Testis (tissue), 3 donors: ENCODE results near the gene ARHGDIG. TPM values are rescaled to one million over a fixed set of nuclear protein-coding genes. Genes with fewer than 3 reads are reported as not detected.

Source experiments
- DNase-seq: peaks from one replicate; pipeline ENCODE4 v3.0.0-alpha.2; 2019
- H3K27ac ChIP-seq, 2 donors: fragments of 200-600 bp; sonication (generic); one replicate each; pipeline ENCODE4 v1.5.1; 2019
- H3K27me3 ChIP-seq: fragments of 200-600 bp; sonication (generic); one replicate; pipeline ENCODE4 v1.5.1; 2019
- H3K36me3 ChIP-seq: fragments of 200-600 bp; sonication (generic); one replicate; pipeline ENCODE4 v1.5.1; 2017; ENCODE audit warnings: low read depth; ENCODE audit errors: missing control alignments
- H3K4me1 ChIP-seq: fragments of 200-600 bp; sonication (generic); one replicate; pipeline ENCODE4 v1.5.1; 2019
- H3K4me3 ChIP-seq, 2 donors: fragments of 200-600 bp; sonication (generic); one replicate each; pipeline ENCODE4 v1.5.1; 2017 to 2019
- H3K9me3 ChIP-seq: fragments of 200-600 bp; sonication (generic); one replicate; pipeline ENCODE4 v1.5.1; 2017
- CTCF ChIP-seq, 3 experiments: fragments of 450-650 bp in 2 of 3; fragments of 200-600 bp in 1 of 3; sonication (generic) in 1 of 3; IDR thresholded peaks; one replicate each; pipeline ENCODE4 v1.5.1; 2016 to 2019; ENCODE audit warnings: antibody characterized with exemption in 3 of 3, mild to moderate bottlenecking in 2 of 3, moderate library complexity in 1 of 3
- POLR2A ChIP-seq: fragments of 450-650 bp; IDR thresholded peaks from one replicate; pipeline ENCODE4 v1.6.1; 2017; ENCODE audit warnings: antibody characterized with exemption, mild to moderate bottlenecking, moderate library complexity
- WGBS, 2 donors: methylation state at CpG; one replicate each; pipeline ENCODE4 v1.1.5; 2018; 5-methylcytosine and 5-hydroxymethylcytosine counted together
- intact Hi-C: fragments of 100-400 bp; cut with DNase I; formaldehyde crosslinking; loops from one replicate; pipeline ENCODE4 v1.15.1; 2023; ENCODE audit warnings: low total_unique reads
- polyA plus RNA-seq: library from polyadenylated mRNA; stranded (reverse); fragments of 350-450 nt; fragmentation: Illumina TruSeq; extraction: RNeasy Lipid Tissue Mini Kit (QIAGEN cat#74804); gene quantifications from one replicate; pipeline ENCODE4 v1.2.3, GENCODE V29; 2014; ENCODE audit warnings: low read depth, low replicate concordance; ENCODE audit not compliant: insufficient read depth
- total RNA-seq, 2 donors: library from RNA; depleted of rRNA; stranded (reverse); fragments of >200 nt; gene quantifications; one replicate each; pipeline ENCODE4 v1.2.3, GENCODE V29; 2016

The ARHGDIG gene
- total and polyA plus RNA-seq, 3 donors from 2014 or later, result 2.9 to 7.7 (median 6.6) TPM

- H3K4me1 ChIP-seq, result no peaks in the 10 kb centered on the region
- no peaks in the 10 kb centered on the region for H3K27me3 ChIP-seq
- no peaks in the 10 kb centered on the region for H3K36me3 ChIP-seq
- H3K27ac ChIP-seq, result no peak overlapping the region
- intact Hi-C loops, result no loop called here
- DNase-seq, result no peak
- 28 to 80% methylated on average over 5 to 7 of the region's 7 CpGs for WGBS, 2 donors
- no peak overlapping the region for H3K4me3 ChIP-seq
- H3K9me3 ChIP-seq, result no peaks in the 10 kb centered on the region
- TF ChIP-seq CTCF (IDR thresholded peaks at IDR 0.05), result no peak
- no peak for TF ChIP-seq POLR2A
These were observed 860 bp upstream of the ARHGDIG start for GRCh38 chr16:279531-279930.

GRCh38 chr16:280005-280460 is 358 bp upstream of the ARHGDIG start:
- 6% methylated on average over 47 of the region's 47 CpGs; no CpG with 5 or more reads in 1 of the 2 donors for WGBS, 2 donors
- Histone ChIP-seq H3K27ac (no peak overlapping the region), H3K9me3 (no peaks in the 10 kb centered on the region), H3K36me3 (no peaks in the 10 kb centered on the region), H3K4me3 (no peak overlapping the region), H3K27me3 (no peaks in the 10 kb centered on the region), H3K4me1 (no peaks in the 10 kb centered on the region)
- intact Hi-C loops, result no loop called here
- TF ChIP-seq POLR2A, result no peak
- TF ChIP-seq CTCF (IDR thresholded peaks at IDR 0.05), result no peak
- no peak for DNase-seq

- no peaks in the 10 kb centered on the region for H3K27me3 ChIP-seq
- intact Hi-C loops, result no loop called here
- H3K9me3 ChIP-seq, result no peaks in the 10 kb centered on the region
- H3K4me3 ChIP-seq, result peak overlapping the region in 1 of 2 donors; percentile 38
- no peak for TF ChIP-seq CTCF (IDR thresholded peaks at IDR 0.05)
- no peak for TF ChIP-seq POLR2A
- DNase-seq, result no peak
- H3K36me3 ChIP-seq, result no peaks in the 10 kb centered on the region
- H3K4me1 ChIP-seq, result no peaks in the 10 kb centered on the region
- no peak overlapping the region for H3K27ac ChIP-seq
- 24 to 33% methylated on average over 6 to 27 of the region's 27 CpGs for WGBS, 2 donors
These were observed 734 bp downstream of the ARHGDIG start for GRCh38 chr16:280991-281659.

GRCh38 chr16:281660-282255 is 1.4 kb downstream of the ARHGDIG start:
- TF ChIP-seq POLR2A (no peak), CTCF (IDR thresholded peaks at IDR 0.05) (no peak)
- intact Hi-C loops, result no loop called here
- Histone ChIP-seq H3K27ac (no peak overlapping the region), H3K9me3 (no peaks in the 10 kb centered on the region), H3K4me1 (no peaks in the 10 kb centered on the region), H3K27me3 (no peaks in the 10 kb centered on the region), H3K4me3 (no peak overlapping the region), H3K36me3 (no peaks in the 10 kb centered on the region)
- no peak for DNase-seq
- WGBS, 2 donors, result 58% methylated on average over 25 of the region's 25 CpGs; no CpG with 5 or more reads in 1 of the 2 donors
